PC-3 (cell line): ENCODE results near the gene OR10A2. TPM values are rescaled to one million over a fixed set of nuclear protein-coding genes. Genes with fewer than 3 reads are reported as not detected.

Experiments
- ATAC-seq: fragments of 200-7000 bp; cut with Tn5 transposase; 2 replicates; pipeline ENCODE4 v1.9.1; 2020; ENCODE audit warnings: mild to moderate bottlenecking, moderate library complexity
- BruUV-seq: library from RNA; stranded (reverse); fragments of 400-500 nt; replicated peaks from 2 replicates; lab custom pipeline; 2021; lab: Mats Ljungman, UMichigan
- CTCF ChIA-PET: fragments of 300-600 bp; sonication (Branson Sonifier 250); formaldehyde crosslinking; loops from one replicate; lab custom pipeline; 2022; ENCODE audit warnings: antibody characterized with exemption; lab: Charles Lee
- POLR2A ChIA-PET: fragments of 300-600 bp; sonication (Branson Sonifier 250); formaldehyde crosslinking; loops from one replicate; lab custom pipeline; 2022; ENCODE audit warnings: antibody characterized with exemption; ENCODE audit not compliant: unreplicated experiment; lab: Charles Lee
- DNase-seq: peaks from one replicate; pipeline ENCODE4 v3.0.0-alpha.2; 2015
- H2AFZ ChIP-seq: fragments of 300-600 bp; sonication (generic); 2 replicates; pipeline ENCODE4 v1.6.0; 2016; ENCODE audit warnings: antibody characterized with exemption, low read length
- H3F3A ChIP-seq: fragments of 300-600 bp; sonication (generic); one replicate; pipeline ENCODE4 v1.6.0; 2017; ENCODE audit warnings: antibody characterized with exemption, low read length, control low read depth, mild to moderate bottlenecking; ENCODE audit not compliant: unreplicated experiment
- H3K27ac ChIP-seq: fragments of 300-600 bp; sonication (generic); 2 replicates; pipeline ENCODE4 v1.5.1; 2016; ENCODE audit warnings: mild to moderate bottlenecking, low read length
- H3K27me3 ChIP-seq: fragments of 300-600 bp; sonication (generic); 2 replicates; pipeline ENCODE4 v1.6.1; 2016; ENCODE audit warnings: low read length, mixed read lengths
- H3K36me3 ChIP-seq: fragments of 300-600 bp; sonication (generic); 2 replicates; pipeline ENCODE4 v1.6.1; 2016; ENCODE audit warnings: low read depth, mixed run types, low read length, mixed read lengths
- H3K4me1 ChIP-seq: fragments of 300-600 bp; sonication (generic); 2 replicates; pipeline ENCODE4 v1.5.1; 2016; ENCODE audit warnings: low read length; ENCODE audit not compliant: insufficient read depth
- H3K4me2 ChIP-seq: fragments of 300-600 bp; sonication (generic); 2 replicates; pipeline ENCODE4 v1.6.0; 2016; ENCODE audit warnings: low read length
- H3K4me3 ChIP-seq: fragments of 300-600 bp; sonication (generic); 2 replicates; pipeline ENCODE4 v1.5.1; 2016; ENCODE audit warnings: mild to moderate bottlenecking, low read length, mixed read lengths
- H3K79me2 ChIP-seq: fragments of 300-600 bp; sonication (generic); 2 replicates; pipeline ENCODE4 v1.6.1; 2017; ENCODE audit warnings: low read length, mixed read lengths
- H3K9ac ChIP-seq: fragments of 300-600 bp; sonication (generic); 2 replicates; pipeline ENCODE4 v1.6.0; 2016; ENCODE audit warnings: mild to moderate bottlenecking, low read length
- H3K9me2 ChIP-seq: fragments of 300-600 bp; sonication (generic); replicated peaks from 2 replicates; pipeline ENCODE4 v1.6.1; 2016; ENCODE audit warnings: mixed run types, low read length, mixed read lengths
- H3K9me3 ChIP-seq: fragments of 300-600 bp; sonication (generic); 2 replicates; pipeline ENCODE4 v1.6.1; 2016; ENCODE audit warnings: low read length, mixed read lengths
- H4K20me1 ChIP-seq: fragments of 300-600 bp; sonication (generic); 2 replicates; pipeline ENCODE4 v1.6.1; 2016; ENCODE audit warnings: low read length, mixed read lengths
- EZH2 ChIP-seq: fragments of 300-600 bp; sonication (generic); IDR thresholded peaks from one replicate; pipeline ENCODE4 v1.6.1; 2017; ENCODE audit warnings: antibody characterized with exemption, mild to moderate bottlenecking, low read length; ENCODE audit not compliant: unreplicated experiment
- EZH2phosphoT487 ChIP-seq: fragments of 300-600 bp; sonication (generic); IDR thresholded peaks from 2 replicates; pipeline ENCODE4 v1.6.1; 2018; ENCODE audit warnings: mild to moderate bottlenecking, antibody characterized with exemption, low read length, borderline replicate concordance
- intact Hi-C: fragments of 100-400 bp; cut with micrococcal nuclease; formaldehyde crosslinking; loops from 2 replicates; pipeline ENCODE4 v1.9.0; 2023
- total RNA-seq: library from RNA; depleted of rRNA; stranded (reverse); fragments of >200 nt; gene quantifications from 2 replicates; pipeline ENCODE4 v1.2.3, GENCODE V29; 2014
- TF ChIP-seq, protein P1 (sequence below): fragments of 300-600 bp; sonication (generic); conservative IDR thresholded peaks from 2 replicates; pipeline ENCODE4 v1.5.1; 2017; ENCODE audit warnings: antibody characterized with exemption, low read depth, mild to moderate bottlenecking, low read length

Gene OR10A2
- total RNA-seq, 1 experiment from 2014 or later = not detected

DNA sequence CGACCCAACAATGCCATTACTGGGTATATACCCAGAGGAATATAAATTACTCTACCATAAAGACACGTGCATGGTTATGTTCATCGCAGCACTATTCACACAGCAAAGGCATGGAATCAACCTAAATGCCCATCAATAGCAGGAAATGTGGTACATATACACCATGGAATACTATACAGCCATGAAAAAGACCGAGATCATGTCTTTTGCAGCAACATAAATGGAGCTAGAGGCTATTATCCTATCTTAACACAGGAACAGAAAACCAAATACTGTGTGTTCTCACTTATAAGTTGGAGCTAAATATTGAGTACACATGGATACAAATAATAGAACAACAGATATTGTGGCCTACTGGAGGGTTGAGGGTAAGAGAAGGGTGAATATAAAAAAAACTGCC is 26.0 kb downstream of the OR10A2 start:
- no peaks in the 10 kb centered on the region for H3K4me1 ChIP-seq
- no peak overlapping the region for H3K27ac ChIP-seq
- H3K4me2 ChIP-seq = no peak overlapping the region
- H3K36me3 ChIP-seq = no peaks in the 10 kb centered on the region
- no peak overlapping the region for H2AFZ ChIP-seq
- intact Hi-C loops = no loop called here
- H3K9me2 ChIP-seq = no peaks in the 10 kb centered on the region
- H3K79me2 ChIP-seq = no peaks in the 10 kb centered on the region
- no TSS peak for BruUV-seq
- H4K20me1 ChIP-seq = no peaks in the 10 kb centered on the region
- H3K9me3 ChIP-seq = no peaks in the 10 kb centered on the region
- H3K27me3 ChIP-seq = no peaks in the 10 kb centered on the region
- TF ChIP-seq EZH2 (no peak), EZH2phosphoT487 (no peak)
- TF ChIP-seq, protein P1, sequence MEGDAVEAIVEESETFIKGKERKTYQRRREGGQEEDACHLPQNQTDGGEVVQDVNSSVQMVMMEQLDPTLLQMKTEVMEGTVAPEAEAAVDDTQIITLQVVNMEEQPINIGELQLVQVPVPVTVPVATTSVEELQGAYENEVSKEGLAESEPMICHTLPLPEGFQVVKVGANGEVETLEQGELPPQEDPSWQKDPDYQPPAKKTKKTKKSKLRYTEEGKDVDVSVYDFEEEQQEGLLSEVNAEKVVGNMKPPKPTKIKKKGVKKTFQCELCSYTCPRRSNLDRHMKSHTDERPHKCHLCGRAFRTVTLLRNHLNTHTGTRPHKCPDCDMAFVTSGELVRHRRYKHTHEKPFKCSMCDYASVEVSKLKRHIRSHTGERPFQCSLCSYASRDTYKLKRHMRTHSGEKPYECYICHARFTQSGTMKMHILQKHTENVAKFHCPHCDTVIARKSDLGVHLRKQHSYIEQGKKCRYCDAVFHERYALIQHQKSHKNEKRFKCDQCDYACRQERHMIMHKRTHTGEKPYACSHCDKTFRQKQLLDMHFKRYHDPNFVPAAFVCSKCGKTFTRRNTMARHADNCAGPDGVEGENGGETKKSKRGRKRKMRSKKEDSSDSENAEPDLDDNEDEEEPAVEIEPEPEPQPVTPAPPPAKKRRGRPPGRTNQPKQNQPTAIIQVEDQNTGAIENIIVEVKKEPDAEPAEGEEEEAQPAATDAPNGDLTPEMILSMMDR = no peak
- ATAC-seq (no peak), DNase-seq (no peak)
- H3K4me3 ChIP-seq = no peak overlapping the region
- POLR2A ChIA-PET = interaction anchor here (0.6 kb wide), 1 partner anchor 13 kb away, joined by 4 read pairs; no protein-coding TSS in a partner anchor
- no peak overlapping the region for H3K9ac ChIP-seq
- CTCF ChIA-PET = no interaction called here
- no peaks in the 10 kb centered on the region for H3F3A ChIP-seq

DNA sequence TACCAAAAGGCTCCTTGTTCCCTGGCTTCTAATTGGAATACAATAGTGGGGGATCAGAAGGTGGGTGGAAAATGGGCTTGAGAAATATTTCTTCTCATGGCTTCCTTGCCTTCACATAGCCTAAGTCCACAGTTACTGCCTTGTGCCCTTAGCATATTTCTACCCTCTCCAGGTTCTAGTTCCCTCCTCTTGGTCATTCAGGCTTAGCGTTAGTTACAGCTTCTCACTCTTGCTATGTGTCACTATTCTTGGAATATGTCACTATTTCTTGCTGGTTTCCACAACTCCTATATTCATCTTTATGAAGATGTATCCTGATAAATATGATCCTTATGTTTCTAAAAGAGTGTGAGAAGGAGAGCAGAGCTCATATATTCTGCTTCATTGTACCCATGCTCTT is 27.0 kb downstream of the OR10A2 start:
- H4K20me1 ChIP-seq = no peaks in the 10 kb centered on the region
- H3F3A ChIP-seq = no peaks in the 10 kb centered on the region
- ATAC-seq = no peak
- no peak overlapping the region for H3K4me2 ChIP-seq
- no peak overlapping the region for H3K27ac ChIP-seq
- no peak overlapping the region for H3K4me3 ChIP-seq
- intact Hi-C loops = no loop called here
- no TSS peak for BruUV-seq
- TF ChIP-seq EZH2 (no peak), EZH2phosphoT487 (no peak)
- TF ChIP-seq, protein P1 = no peak
- no peak for DNase-seq
- H3K9me3 ChIP-seq = no peaks in the 10 kb centered on the region
- H3K27me3 ChIP-seq = no peaks in the 10 kb centered on the region
- no peaks in the 10 kb centered on the region for H3K79me2 ChIP-seq
- no peak overlapping the region for H3K9ac ChIP-seq
- H2AFZ ChIP-seq = no peak overlapping the region
- POLR2A ChIA-PET = no interaction called here
- H3K9me2 ChIP-seq = no peaks in the 10 kb centered on the region
- no peaks in the 10 kb centered on the region for H3K4me1 ChIP-seq
- H3K36me3 ChIP-seq = no peaks in the 10 kb centered on the region
- CTCF ChIA-PET = no interaction called here

DNA sequence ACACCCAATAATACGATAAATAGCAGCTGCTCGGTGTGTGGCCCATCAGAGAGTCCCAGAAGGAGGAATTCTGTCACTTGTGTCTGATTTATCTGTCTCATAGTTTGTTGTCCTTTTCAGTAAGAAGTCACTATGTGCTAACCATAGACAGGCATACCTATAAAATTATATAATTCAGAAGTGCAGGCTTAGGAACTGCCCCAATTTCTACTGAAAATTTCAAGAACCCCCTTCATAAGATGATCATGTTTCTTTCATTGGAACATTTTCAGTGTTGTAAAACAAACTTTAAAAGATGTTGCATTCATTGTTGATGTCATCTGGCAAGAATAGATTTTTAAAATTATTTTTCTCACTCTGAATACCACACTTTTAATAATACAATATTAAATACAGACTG is 29.5 kb downstream of the OR10A2 start, which contains the start of gene OR2D2:
TSS of gene OR2D2 (minus strand) at position 101 of the 400 bp plus-strand sequence. CDS start at position 101, 0 bp downstream.
- Histone ChIP-seq H3K27ac (no peak within 1 kb of the TSS), H3K9me2 (no peaks in the 10 kb centered on the region), H3K9ac (no peak within 1 kb of the TSS), H3F3A (no peaks in the 10 kb centered on the region), H3K36me3 (no peaks in the 10 kb centered on the region), H3K4me2 (no peak within 1 kb of the TSS), H3K4me1 (no peaks in the 10 kb centered on the region), H2AFZ (no peak within 1 kb of the TSS), H4K20me1 (no peaks in the 10 kb centered on the region), H3K27me3 (no peaks in the 10 kb centered on the region), H3K4me3 (no peak within 1 kb of the TSS), H3K79me2 (no peaks in the 10 kb centered on the region), H3K9me3 (no peaks in the 10 kb centered on the region)
- TF ChIP-seq, protein P1 = no peak
- TF ChIP-seq EZH2phosphoT487 = no peak
- no peak for TF ChIP-seq EZH2
- no peak for DNase-seq
- intact Hi-C loops = no loop called here
- ChIA-PET CTCF (no interaction called here), POLR2A (no interaction called here)
- no TSS peak for BruUV-seq
- no peak for ATAC-seq
